Trophoblast cell (in vitro differentiated cells and primary cell): Measurements from ENCODE around the gene SUPT20H.
"Not testable (repeated sequence)": the region's sequence is repeated elsewhere in the genome, so short reads cannot be mapped to it uniquely, and the experiment has no call there.

Experiments used
- DNase-seq, 2 donors: peaks; one replicate each; pipeline ENCODE4 v3.0.0-alpha.2; 2016
- H2AFZ ChIP-seq: 2 replicates; pipeline ENCODE4 v1.6.1; 2013; ENCODE audit warnings: low read length, moderate library complexity, mild to moderate bottlenecking; ENCODE audit not compliant: insufficient read depth, poor library complexity
- H2AK5ac ChIP-seq: 2 replicates; pipeline ENCODE4 v1.6.1; 2013; ENCODE audit warnings: mild to moderate bottlenecking, low read length
- H2BK120ac ChIP-seq: 2 replicates; pipeline ENCODE4 v1.6.1; 2013; ENCODE audit warnings: low read length, mild to moderate bottlenecking, moderate library complexity; ENCODE audit not compliant: insufficient read depth, poor library complexity
- H2BK12ac ChIP-seq: 2 replicates; pipeline ENCODE4 v1.6.1; 2013; ENCODE audit warnings: mild to moderate bottlenecking, low read length, moderate library complexity
- H2BK5ac ChIP-seq: 2 replicates; pipeline ENCODE4 v1.6.1; 2013; ENCODE audit warnings: low read length, low read depth, moderate library complexity, mild to moderate bottlenecking; ENCODE audit not compliant: poor library complexity
- H3K14ac ChIP-seq: 2 replicates; pipeline ENCODE4 v1.6.1; 2013; ENCODE audit warnings: mild to moderate bottlenecking, low read length
- H3K18ac ChIP-seq: 2 replicates; pipeline ENCODE4 v1.6.1; 2013; ENCODE audit warnings: mild to moderate bottlenecking, low read length
- H3K23ac ChIP-seq: 2 replicates; pipeline ENCODE4 v1.6.1; 2013; ENCODE audit warnings: low read length
- H3K27ac ChIP-seq: 2 replicates; pipeline ENCODE4 v1.5.1; 2013; ENCODE audit warnings: low read depth, mild to moderate bottlenecking, inconsistent platforms, low read length, moderate library complexity
- H3K27me3 ChIP-seq: 2 replicates; pipeline ENCODE4 v1.6.1; 2013; ENCODE audit warnings: inconsistent platforms, mild to moderate bottlenecking, low read length, moderate library complexity; ENCODE audit not compliant: insufficient read depth
- H3K36me3 ChIP-seq, 2 experiments: 1 replicate in 1 of 2; 2 replicates in 1 of 2; pipeline ENCODE4 v1.6.1; 2013; ENCODE audit warnings: low read length in 2 of 2, mild to moderate bottlenecking in 2 of 2, moderate library complexity in 1 of 2; ENCODE audit not compliant: insufficient read depth in 2 of 2, control insufficient read depth in 1 of 2
- H3K4ac ChIP-seq: 2 replicates; pipeline ENCODE4 v1.6.1; 2013; ENCODE audit warnings: low read depth, mild to moderate bottlenecking, low read length, moderate library complexity
- H3K4me1 ChIP-seq, 2 experiments: 1 replicate in 1 of 2; 2 replicates in 1 of 2; pipeline ENCODE4 v1.6.1; 2013; ENCODE audit warnings: low read length in 2 of 2, mild to moderate bottlenecking in 2 of 2, moderate library complexity in 1 of 2; ENCODE audit not compliant: insufficient read depth in 2 of 2, control insufficient read depth in 1 of 2
- H3K4me2 ChIP-seq: 2 replicates; pipeline ENCODE4 v1.6.1; 2013; ENCODE audit warnings: inconsistent platforms, mild to moderate bottlenecking, low read length, moderate library complexity
- H3K4me3 ChIP-seq: 2 replicates; pipeline ENCODE4 v1.5.1; 2013; ENCODE audit warnings: mild to moderate bottlenecking, low read depth, low read length, inconsistent platforms
- H3K79me1 ChIP-seq: one replicate; pipeline ENCODE4 v1.6.1; 2013; ENCODE audit warnings: low read length
- H3K79me2 ChIP-seq: 2 replicates; pipeline ENCODE4 v1.6.1; 2013; ENCODE audit warnings: low read length, mild to moderate bottlenecking; ENCODE audit not compliant: control insufficient read depth, insufficient read depth, poor library complexity
- H3K9ac ChIP-seq: 2 replicates; pipeline ENCODE4 v1.6.1; 2013; ENCODE audit warnings: mild to moderate bottlenecking, low read length
- H3K9me3 ChIP-seq: 2 replicates; pipeline ENCODE4 v1.6.1; 2013; ENCODE audit warnings: low read depth, mild to moderate bottlenecking, control low read depth, inconsistent platforms, low read length; ENCODE audit not compliant: insufficient read depth
- H4K12ac ChIP-seq: 2 replicates; pipeline ENCODE4 v1.6.1; 2013; ENCODE audit warnings: low read depth, mild to moderate bottlenecking, low read length, moderate library complexity
- H4K8ac ChIP-seq: 2 replicates; pipeline ENCODE4 v1.6.1; 2013; ENCODE audit warnings: low read depth, mild to moderate bottlenecking, low read length, moderate library complexity
- H4K91ac ChIP-seq: one replicate; pipeline ENCODE4 v1.6.1; 2013; ENCODE audit warnings: low read depth, mild to moderate bottlenecking, low read length, moderate library complexity
- WGBS: extraction: QIAGEN DNeasy Blood & Tissue Kit; methylation state at CpG from one replicate; pipeline ENCODE4 v1.1.7; 2013; ENCODE audit warnings: missing lambda C conversion rate; ENCODE audit not compliant: insufficient read length, insufficient coverage; ENCODE audit errors: extremely low coverage; 5-methylcytosine and 5-hydroxymethylcytosine counted together

SUPT20H gene

GRCh38 chr13:37067874-37068273, 8.4 kb upstream of the SUPT20H start:
- Histone ChIP-seq H2BK12ac (no peak overlapping the region), H3K9me3 (no peaks in the 10 kb centered on the region), H4K91ac (no peak overlapping the region), H4K12ac (no peak overlapping the region), H3K4me2 (no peak overlapping the region), H4K8ac (no peak overlapping the region), H2BK120ac (no peak overlapping the region), H3K18ac (no peak overlapping the region), H2BK5ac (no peak overlapping the region), H3K27ac (no peak overlapping the region), H3K79me2 (peaks cover 1% of the 10 kb centered on the region), H3K14ac (no peak overlapping the region), H3K4me1 (no peaks in the 10 kb centered on the region), H3K27me3 (no peaks in the 10 kb centered on the region), H3K9ac (no peak overlapping the region), H3K4me3 (no peak overlapping the region), H3K36me3 (no peaks in the 10 kb centered on the region), H2AFZ (no peak overlapping the region), H3K4ac (no peak overlapping the region), H3K23ac (no peak overlapping the region), H3K79me1 (no peaks in the 10 kb centered on the region), H2AK5ac (no peak overlapping the region)
- DNase-seq: no peak
- no CpG with 5 or more reads among the region's 2 CpGs for WGBS

- H2BK12ac ChIP-seq: no peak overlapping the region
- no peak overlapping the region for H4K12ac ChIP-seq
- peak overlapping the region; percentile 64 for H3K9ac ChIP-seq
- H3K27me3 ChIP-seq: no peaks in the 10 kb centered on the region
- H2AK5ac ChIP-seq: no peak overlapping the region
- no CpG with 5 or more reads among the region's 6 CpGs for WGBS
- no peak overlapping the region for H3K4me2 ChIP-seq
- DNase-seq: no peak
- no peak overlapping the region for H3K4me3 ChIP-seq
- no peaks in the 10 kb centered on the region for H3K79me1 ChIP-seq
- no peak overlapping the region for H3K18ac ChIP-seq
- no peak overlapping the region for H2BK5ac ChIP-seq
- no peak overlapping the region for H4K8ac ChIP-seq
- no peaks in the 10 kb centered on the region for H3K9me3 ChIP-seq
- H3K23ac ChIP-seq: no peak overlapping the region
- peaks cover 1% of the 10 kb centered on the region for H3K79me2 ChIP-seq
- no peak overlapping the region for H3K4ac ChIP-seq
- no peak overlapping the region for H3K14ac ChIP-seq
- H3K36me3 ChIP-seq: no peaks in the 10 kb centered on the region
- H2AFZ ChIP-seq: no peak overlapping the region
- no peaks in the 10 kb centered on the region for H3K4me1 ChIP-seq
- H2BK120ac ChIP-seq: no peak overlapping the region
- H4K91ac ChIP-seq: no peak overlapping the region
- no peak overlapping the region for H3K27ac ChIP-seq
Observed at GRCh38 chr13:37065890-37066526, 6.5 kb upstream of the SUPT20H start.

- no peaks in the 10 kb centered on the region for H3K9me3 ChIP-seq
- no peak for DNase-seq
- H3K4me3 ChIP-seq: no peak overlapping the region
- no peak overlapping the region for H4K12ac ChIP-seq
- H2BK12ac ChIP-seq: no peak overlapping the region
- H3K36me3 ChIP-seq: peaks cover 4 to 5% of the 10 kb centered on the region in 2 experiments
- no peak overlapping the region for H3K27ac ChIP-seq
- no peaks in the 10 kb centered on the region for H3K27me3 ChIP-seq
- H4K91ac ChIP-seq: no peak overlapping the region
- no peak overlapping the region for H3K23ac ChIP-seq
- H3K79me2 ChIP-seq: peaks cover 14% of the 10 kb centered on the region
- H2BK5ac ChIP-seq: no peak overlapping the region
- peak overlapping the region; percentile 68 for H4K8ac ChIP-seq
- no peak overlapping the region for H3K4ac ChIP-seq
- peak overlapping the region; percentile 68 for H3K4me2 ChIP-seq
- WGBS: no CpG with 5 or more reads among the region's 10 CpGs
- H3K9ac ChIP-seq: no peak overlapping the region
- H2BK120ac ChIP-seq: no peak overlapping the region
- peak overlapping the region; percentile 62 for H2AFZ ChIP-seq
- peaks cover 0 to 4% of the 10 kb centered on the region in 2 experiments for H3K4me1 ChIP-seq
- no peak overlapping the region for H2AK5ac ChIP-seq
- H3K18ac ChIP-seq: no peak overlapping the region
- peaks cover 4% of the 10 kb centered on the region for H3K79me1 ChIP-seq
- no peak overlapping the region for H3K14ac ChIP-seq
Observed at GRCh38 chr13:37059848-37060192, 332 bp upstream of the SUPT20H start.

GRCh38 chr13:37056228-37056627, 3.3 kb downstream of the SUPT20H start:
- H3K79me2 ChIP-seq: peaks cover 14% of the 10 kb centered on the region
- no CpG with 5 or more reads among the region's 2 CpGs for WGBS
- H3K18ac ChIP-seq: not testable (repeated sequence)

More at GRCh38 chr13:37056228-37056627, 3.3 kb downstream of the SUPT20H start:
- H3K27ac ChIP-seq, H3K4me3 ChIP-seq, H2AK5ac ChIP-seq, H3K9ac ChIP-seq, H2BK5ac ChIP-seq, H3K23ac ChIP-seq, H4K91ac ChIP-seq, DNase-seq, H2BK12ac ChIP-seq, H4K12ac ChIP-seq, H2AFZ ChIP-seq, H3K79me1 ChIP-seq, H2BK120ac ChIP-seq, H3K4me2 ChIP-seq, H3K9me3 ChIP-seq, H4K8ac ChIP-seq, H3K27me3 ChIP-seq, H3K14ac ChIP-seq, H3K4me1 ChIP-seq, H3K36me3 ChIP-seq: not testable (repeated sequence)
- peak overlapping the region; percentile 21 for H3K4ac ChIP-seq
